WTC11 (cell line): ENCODE results near the gene OR11H7. TPM values are rescaled to one million over a fixed set of nuclear protein-coding genes. Genes with fewer than 3 reads are reported as not detected.

ENCODE experiments used
- ATAC-seq: fragments of 200-7000 bp; cut with Tn5 transposase; 2 replicates; pipeline ENCODE4 v1.10.0; 2021; ENCODE audit warnings: mild to moderate bottlenecking, moderate library complexity
- CTCF ChIA-PET: fragments of 300-600 bp; sonication (Branson Sonifier 250); formaldehyde crosslinking; loops from one replicate; lab custom pipeline; 2021; ENCODE audit warnings: antibody characterized with exemption; lab: Charles Lee
- POLR2A ChIA-PET: fragments of 350-600 bp; sonication (Branson Sonifier 250); formaldehyde crosslinking; loops from one replicate; lab custom pipeline; 2021; ENCODE audit warnings: antibody characterized with exemption; lab: Charles Lee
- DNase-seq: peaks from one replicate; pipeline ENCODE4 v3.0.0; 2021; ENCODE audit warnings: low spot score
- H3K27ac Mint-ChIP-seq: 2 replicates; pipeline ENCODE4 v1.8.0; 2021; ENCODE audit warnings: mixed read lengths
- H3K27me3 Mint-ChIP-seq: 2 replicates; pipeline ENCODE4 v1.8.0; 2021; ENCODE audit warnings: low read depth, mild to moderate bottlenecking, moderate library complexity, mixed read lengths
- H3K36me3 Mint-ChIP-seq: 2 replicates; pipeline ENCODE4 v1.8.0; 2021; ENCODE audit warnings: mixed read lengths
- H3K4me1 Mint-ChIP-seq: 2 replicates; pipeline ENCODE4 v1.8.0; 2022; ENCODE audit warnings: mixed read lengths
- H3K4me3 Mint-ChIP-seq: 2 replicates; pipeline ENCODE4 v1.8.0; 2021; ENCODE audit warnings: mild to moderate bottlenecking, moderate library complexity, mixed read lengths
- H3K9me3 Mint-ChIP-seq: 2 replicates; pipeline ENCODE4 v1.8.0; 2021; ENCODE audit warnings: mixed read lengths
- AFF4 ChIP-seq: sonication (generic); formaldehyde crosslinking; IDR thresholded peaks from 2 replicates; pipeline ENCODE4 v1.8.1; 2023; ENCODE audit warnings: mild to moderate bottlenecking, missing genetic modification reagents, borderline replicate concordance
- ATF1 ChIP-seq: sonication (generic); formaldehyde crosslinking; IDR thresholded peaks from 2 replicates; pipeline ENCODE4 v1.8.1; 2023; ENCODE audit warnings: mild to moderate bottlenecking, moderate library complexity, missing genetic modification reagents
- E2F4 ChIP-seq: sonication (generic); formaldehyde crosslinking; IDR thresholded peaks from 2 replicates; pipeline ENCODE4 v1.8.1; 2022; ENCODE audit warnings: low read depth, mild to moderate bottlenecking, moderate library complexity, missing genetic modification reagents, borderline replicate concordance
- ERG ChIP-seq: fragments of 250-450 bp; sonication (Bioruptor Pico); IDR thresholded peaks from 2 replicates; pipeline ENCODE4 v1.8.0; 2021; ENCODE audit warnings: mild to moderate bottlenecking
- ETV6 ChIP-seq: sonication (generic); formaldehyde crosslinking; IDR thresholded peaks from 2 replicates; pipeline ENCODE4 v1.8.1; 2022; ENCODE audit warnings: mild to moderate bottlenecking, missing genetic modification reagents
- HMGA2 ChIP-seq: fragments of 250-450 bp; sonication (Bioruptor Pico); IDR thresholded peaks from 2 replicates; pipeline ENCODE4 v1.4.0; 2021; ENCODE audit warnings: mild to moderate bottlenecking, moderate library complexity
- KAT7 ChIP-seq: sonication (generic); formaldehyde crosslinking; IDR thresholded peaks from 2 replicates; pipeline ENCODE4 v1.8.1; 2023; ENCODE audit warnings: missing genetic modification reagents, mild to moderate bottlenecking, borderline replicate concordance
- NR2C2 ChIP-seq: sonication (generic); formaldehyde crosslinking; IDR thresholded peaks from 2 replicates; pipeline ENCODE4 v1.8.0; 2022; ENCODE audit warnings: mild to moderate bottlenecking, missing genetic modification reagents
- NR3C1 ChIP-seq: sonication (generic); formaldehyde crosslinking; conservative IDR thresholded peaks from 2 replicates; pipeline ENCODE4 v1.8.1; 2023; ENCODE audit warnings: low read depth, mild to moderate bottlenecking, missing genetic modification reagents
- PRDM15 ChIP-seq: sonication (generic); formaldehyde crosslinking; IDR thresholded peaks from 2 replicates; pipeline ENCODE4 v1.8.0; 2022; ENCODE audit warnings: missing genetic modification reagents
- ZNF232 ChIP-seq: sonication (generic); formaldehyde crosslinking; IDR thresholded peaks from 2 replicates; pipeline ENCODE4 v1.8.0; 2022; ENCODE audit warnings: mild to moderate bottlenecking, missing genetic modification reagents
- ZNF317 ChIP-seq: sonication (generic); formaldehyde crosslinking; IDR thresholded peaks from 2 replicates; pipeline ENCODE4 v1.8.1; 2023; ENCODE audit warnings: low read depth, mild to moderate bottlenecking, moderate library complexity, missing genetic modification reagents, borderline replicate concordance
- ZNF396 ChIP-seq: fragments of 250-450 bp; sonication (Bioruptor Pico); IDR thresholded peaks from 2 replicates; pipeline ENCODE4 v1.8.0; 2021; ENCODE audit warnings: mild to moderate bottlenecking, moderate library complexity, borderline replicate concordance
- total RNA-seq: library from RNA; stranded (reverse); gene quantifications from 3 replicates; pipeline ENCODE4 v1.2.3, GENCODE V29; 2021
- TF ChIP-seq, protein P1 (sequence below): fragments of 250-450 bp; sonication (Bioruptor Pico); IDR thresholded peaks from 2 replicates; pipeline ENCODE4 v1.9.0; 2021; ENCODE audit warnings: mild to moderate bottlenecking
- TF ChIP-seq, protein P2 (sequence below): sonication (generic); formaldehyde crosslinking; IDR thresholded peaks from 2 replicates; pipeline ENCODE4 v1.8.0; 2022; ENCODE audit warnings: mild to moderate bottlenecking, missing genetic modification reagents
- TF ChIP-seq, protein P3 (sequence below): sonication (generic); formaldehyde crosslinking; IDR thresholded peaks from 2 replicates; pipeline ENCODE4 v1.8.1; 2022; ENCODE audit warnings: mild to moderate bottlenecking, moderate library complexity, missing genetic modification reagents
- TF ChIP-seq, protein P4 (sequence below): sonication (generic); formaldehyde crosslinking; IDR thresholded peaks from 2 replicates; pipeline ENCODE4 v1.8.0; 2022; ENCODE audit warnings: mild to moderate bottlenecking, missing genetic modification reagents
- TF ChIP-seq, protein P5 (sequence below): sonication (generic); formaldehyde crosslinking; conservative IDR thresholded peaks from 2 replicates; pipeline ENCODE4 v1.8.1; 2022; ENCODE audit warnings: mild to moderate bottlenecking, missing genetic modification reagents

Gene OR11H7
- total RNA-seq, 1 experiment from 2014 or later, result not detected

DNA sequence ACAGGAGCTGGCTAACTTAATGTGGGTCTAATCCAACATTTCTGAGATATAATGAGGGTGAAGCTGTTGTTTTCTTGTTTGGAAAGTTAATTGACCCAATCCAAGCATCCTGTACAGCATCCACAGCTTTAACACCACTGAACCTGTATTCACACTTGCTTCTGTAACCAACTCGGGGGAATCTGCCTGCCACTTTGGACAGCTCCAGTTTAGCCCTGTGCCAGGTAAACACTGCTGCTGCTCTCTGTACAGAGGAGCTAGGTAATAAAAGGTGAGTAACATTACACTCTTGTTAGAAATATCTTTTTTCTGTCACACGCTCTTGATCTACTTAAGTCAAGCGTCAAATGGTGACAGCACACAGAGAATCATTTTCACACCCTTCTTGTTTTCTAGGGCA lies 37.4 kb upstream of the OR11H7 start:
- Mint-ChIP-seq H3K4me3 (no peak overlapping the region), H3K27me3 (peaks cover 10% of the 10 kb centered on the region), H3K36me3 (peaks cover 56% of the 10 kb centered on the region), H3K9me3 (peaks cover 92% of the 10 kb centered on the region), H3K27ac (no peak overlapping the region), H3K4me1 (no peaks in the 10 kb centered on the region)
- ChIA-PET CTCF (no interaction called here), POLR2A (no interaction called here)
- TF ChIP-seq KAT7 (CRISPR knock-in tag), result no peak
- TF ChIP-seq NR3C1 (CRISPR knock-in tag), result no peak
- TF ChIP-seq ATF1, result no peak
- ATAC-seq (no peak), DNase-seq (no peak)

GRCh38 chr14:20194101-20194500 lies 34.7 kb upstream of the OR11H7 start:
- peaks cover 53% of the 10 kb centered on the region for H3K36me3 Mint-ChIP-seq
- no peak for TF ChIP-seq ZNF396 (CRISPR knock-in tag)
- TF ChIP-seq, protein P1, sequence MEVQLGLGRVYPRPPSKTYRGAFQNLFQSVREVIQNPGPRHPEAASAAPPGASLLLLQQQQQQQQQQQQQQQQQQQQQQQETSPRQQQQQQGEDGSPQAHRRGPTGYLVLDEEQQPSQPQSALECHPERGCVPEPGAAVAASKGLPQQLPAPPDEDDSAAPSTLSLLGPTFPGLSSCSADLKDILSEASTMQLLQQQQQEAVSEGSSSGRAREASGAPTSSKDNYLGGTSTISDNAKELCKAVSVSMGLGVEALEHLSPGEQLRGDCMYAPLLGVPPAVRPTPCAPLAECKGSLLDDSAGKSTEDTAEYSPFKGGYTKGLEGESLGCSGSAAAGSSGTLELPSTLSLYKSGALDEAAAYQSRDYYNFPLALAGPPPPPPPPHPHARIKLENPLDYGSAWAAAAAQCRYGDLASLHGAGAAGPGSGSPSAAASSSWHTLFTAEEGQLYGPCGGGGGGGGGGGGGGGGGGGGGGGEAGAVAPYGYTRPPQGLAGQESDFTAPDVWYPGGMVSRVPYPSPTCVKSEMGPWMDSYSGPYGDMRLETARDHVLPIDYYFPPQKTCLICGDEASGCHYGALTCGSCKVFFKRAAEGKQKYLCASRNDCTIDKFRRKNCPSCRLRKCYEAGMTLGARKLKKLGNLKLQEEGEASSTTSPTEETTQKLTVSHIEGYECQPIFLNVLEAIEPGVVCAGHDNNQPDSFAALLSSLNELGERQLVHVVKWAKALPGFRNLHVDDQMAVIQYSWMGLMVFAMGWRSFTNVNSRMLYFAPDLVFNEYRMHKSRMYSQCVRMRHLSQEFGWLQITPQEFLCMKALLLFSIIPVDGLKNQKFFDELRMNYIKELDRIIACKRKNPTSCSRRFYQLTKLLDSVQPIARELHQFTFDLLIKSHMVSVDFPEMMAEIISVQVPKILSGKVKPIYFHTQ (CRISPR knock-in tag), result no peak
- TF ChIP-seq HMGA2 (CRISPR knock-in tag), result no peak
- TF ChIP-seq NR2C2 (CRISPR knock-in tag), result no peak
- TF ChIP-seq, protein P2, sequence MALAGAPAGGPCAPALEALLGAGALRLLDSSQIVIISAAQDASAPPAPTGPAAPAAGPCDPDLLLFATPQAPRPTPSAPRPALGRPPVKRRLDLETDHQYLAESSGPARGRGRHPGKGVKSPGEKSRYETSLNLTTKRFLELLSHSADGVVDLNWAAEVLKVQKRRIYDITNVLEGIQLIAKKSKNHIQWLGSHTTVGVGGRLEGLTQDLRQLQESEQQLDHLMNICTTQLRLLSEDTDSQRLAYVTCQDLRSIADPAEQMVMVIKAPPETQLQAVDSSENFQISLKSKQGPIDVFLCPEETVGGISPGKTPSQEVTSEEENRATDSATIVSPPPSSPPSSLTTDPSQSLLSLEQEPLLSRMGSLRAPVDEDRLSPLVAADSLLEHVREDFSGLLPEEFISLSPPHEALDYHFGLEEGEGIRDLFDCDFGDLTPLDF (CRISPR knock-in tag), result no peak
- no peak for TF ChIP-seq ERG (CRISPR knock-in tag)
- TF ChIP-seq, protein P3, sequence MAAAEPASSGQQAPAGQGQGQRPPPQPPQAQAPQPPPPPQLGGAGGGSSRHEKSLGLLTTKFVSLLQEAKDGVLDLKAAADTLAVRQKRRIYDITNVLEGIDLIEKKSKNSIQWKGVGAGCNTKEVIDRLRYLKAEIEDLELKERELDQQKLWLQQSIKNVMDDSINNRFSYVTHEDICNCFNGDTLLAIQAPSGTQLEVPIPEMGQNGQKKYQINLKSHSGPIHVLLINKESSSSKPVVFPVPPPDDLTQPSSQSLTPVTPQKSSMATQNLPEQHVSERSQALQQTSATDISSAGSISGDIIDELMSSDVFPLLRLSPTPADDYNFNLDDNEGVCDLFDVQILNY (CRISPR knock-in tag), result no peak
- no peak for TF ChIP-seq E2F4 (CRISPR knock-in tag)
- TF ChIP-seq ZNF232, result no peak
- TF ChIP-seq, protein P4, sequence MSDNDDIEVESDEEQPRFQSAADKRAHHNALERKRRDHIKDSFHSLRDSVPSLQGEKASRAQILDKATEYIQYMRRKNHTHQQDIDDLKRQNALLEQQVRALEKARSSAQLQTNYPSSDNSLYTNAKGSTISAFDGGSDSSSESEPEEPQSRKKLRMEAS, result no peak
- no peak for TF ChIP-seq AFF4 (CRISPR knock-in tag)
- TF ChIP-seq PRDM15, result no peak
- no peak for TF ChIP-seq ZNF317 (CRISPR knock-in tag)
- TF ChIP-seq, protein P5, sequence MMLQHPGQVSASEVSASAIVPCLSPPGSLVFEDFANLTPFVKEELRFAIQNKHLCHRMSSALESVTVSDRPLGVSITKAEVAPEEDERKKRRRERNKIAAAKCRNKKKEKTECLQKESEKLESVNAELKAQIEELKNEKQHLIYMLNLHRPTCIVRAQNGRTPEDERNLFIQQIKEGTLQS, result no peak
- no peak for TF ChIP-seq ETV6 (CRISPR knock-in tag)
- no peak for TF ChIP-seq ATF1
- H3K4me1 Mint-ChIP-seq, result no peaks in the 10 kb centered on the region
- no peak for ATAC-seq
- H3K27ac Mint-ChIP-seq, result no peak overlapping the region
- CTCF ChIA-PET, result no interaction called here
- H3K4me3 Mint-ChIP-seq, result no peak overlapping the region
- H3K9me3 Mint-ChIP-seq, result peaks cover 84% of the 10 kb centered on the region
- POLR2A ChIA-PET, result no interaction called here
- peaks cover 7% of the 10 kb centered on the region for H3K27me3 Mint-ChIP-seq
- no peak for DNase-seq
